Activated naive CD8-positive, alpha-beta T cell treated with anti-CD3 and anti-CD28 coated beads for 36 hours (primary cell): ENCODE measurements around the gene SH2D6. TPM values are rescaled to one million over a fixed set of nuclear protein-coding genes. Genes with fewer than 3 reads are reported as not detected.
"Not testable (repeated sequence)": the region's sequence is repeated elsewhere in the genome, so short reads cannot be mapped to it uniquely, and the experiment has no call there.

ENCODE experiments used
- DNase-seq: peaks from one replicate; pipeline ENCODE4 v3.0.0; 2021
- H3K27ac Mint-ChIP-seq: one replicate; pipeline ENCODE4 v1.8.0; 2022; ENCODE audit warnings: mild to moderate bottlenecking, moderate library complexity, mixed read lengths
- H3K27me3 Mint-ChIP-seq: one replicate; pipeline ENCODE4 v1.8.0; 2022; ENCODE audit warnings: mild to moderate bottlenecking, mixed read lengths
- H3K36me3 Mint-ChIP-seq: one replicate; pipeline ENCODE4 v1.8.0; 2021; ENCODE audit warnings: mild to moderate bottlenecking, mixed read lengths
- H3K4me1 Mint-ChIP-seq: one replicate; pipeline ENCODE4 v1.8.0; 2021; ENCODE audit warnings: mixed read lengths
- H3K4me3 Mint-ChIP-seq: one replicate; pipeline ENCODE4 v1.8.0; 2022; ENCODE audit warnings: mild to moderate bottlenecking, moderate library complexity, mixed read lengths
- H3K9me3 Mint-ChIP-seq: one replicate; pipeline ENCODE4 v1.8.0; 2022; ENCODE audit warnings: mixed read lengths
- total RNA-seq, 2 experiments: library from RNA; stranded (reverse); gene quantifications; one replicate each; pipeline ENCODE4 v1.2.3, GENCODE V29; 2021

Gene SH2D6
- total RNA-seq, 2 experiments from 2014 or later = 0.74 to 1.2 TPM

DNA sequence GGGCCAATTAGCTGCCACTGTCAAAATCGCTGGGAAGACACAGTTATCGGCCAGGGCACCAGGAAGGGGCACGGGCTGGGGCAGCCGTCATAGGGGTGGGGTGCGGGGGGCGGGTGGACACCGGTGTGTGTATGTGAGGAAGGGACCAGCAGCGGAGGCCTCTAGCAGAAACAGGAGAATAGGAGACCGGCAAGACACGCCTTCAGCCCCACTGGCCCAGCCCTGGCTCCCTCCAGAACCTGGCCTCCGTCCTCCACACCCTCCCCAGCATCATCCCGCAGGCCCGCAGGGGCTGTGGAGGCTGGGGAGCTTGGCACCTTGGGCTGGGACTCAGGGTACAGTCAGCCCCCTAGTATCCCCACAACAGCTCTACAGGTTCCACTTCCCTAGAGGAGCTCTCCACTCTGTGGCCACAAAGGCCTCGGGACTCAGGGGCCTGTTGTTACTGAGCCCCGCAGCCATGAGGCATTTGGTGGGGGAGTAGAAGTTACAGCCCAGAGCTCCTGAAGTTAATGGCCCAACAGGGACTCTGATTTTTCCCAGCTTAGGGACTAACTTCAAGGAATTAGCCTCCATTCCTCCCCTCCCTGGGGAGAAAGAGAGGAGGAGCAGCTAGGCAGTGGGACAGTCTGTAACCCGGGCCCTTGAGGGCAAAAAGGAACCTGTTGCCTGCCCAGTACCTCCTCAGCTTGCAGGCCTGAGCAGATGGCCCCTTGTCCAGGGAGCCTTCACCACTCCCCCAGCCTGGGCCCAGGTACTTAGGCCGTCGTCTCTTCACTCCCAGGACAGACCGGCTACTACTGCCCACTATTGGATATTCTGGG is 19.9 kb downstream of the SH2D6 start:
- H3K27me3 Mint-ChIP-seq = no peaks in the 10 kb centered on the region
- H3K4me1 Mint-ChIP-seq = peaks cover 29% of the 10 kb centered on the region
- DNase-seq = no peak
- H3K9me3 Mint-ChIP-seq = no peaks in the 10 kb centered on the region
- H3K27ac Mint-ChIP-seq = peak overlapping the region; percentile 87
- H3K36me3 Mint-ChIP-seq = no peaks in the 10 kb centered on the region
- peak overlapping the region; percentile 78 for H3K4me3 Mint-ChIP-seq

DNA sequence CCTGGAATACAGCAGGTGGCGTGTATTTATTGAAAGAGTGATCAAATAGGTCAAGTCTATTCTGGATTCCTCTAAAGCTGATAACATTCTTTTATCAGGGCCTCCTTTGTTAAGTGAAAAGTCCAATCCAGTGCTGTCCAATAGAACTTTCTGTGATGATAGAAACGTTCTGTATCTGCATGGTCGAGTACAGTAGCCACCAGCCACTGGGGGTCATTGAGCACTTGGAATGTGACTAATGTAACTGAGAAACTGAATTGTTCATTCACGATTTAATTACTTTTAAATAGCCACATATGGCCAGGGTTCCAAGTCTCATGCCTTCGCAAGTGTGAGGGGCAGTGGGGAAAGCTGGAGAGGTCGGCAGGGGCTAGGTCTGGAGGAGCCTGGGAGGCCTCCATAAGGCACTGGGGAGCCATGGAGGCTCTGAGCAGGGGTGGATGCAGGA is 20.5 kb downstream of the SH2D6 start:
- DNase-seq = no peak
- no peaks in the 10 kb centered on the region for H3K9me3 Mint-ChIP-seq
- H3K36me3 Mint-ChIP-seq = no peaks in the 10 kb centered on the region
- H3K4me3 Mint-ChIP-seq = peak overlapping the region; percentile 10
- peak overlapping the region; percentile 87 for H3K27ac Mint-ChIP-seq
- peaks cover 29% of the 10 kb centered on the region for H3K4me1 Mint-ChIP-seq
- H3K27me3 Mint-ChIP-seq = no peaks in the 10 kb centered on the region

DNA sequence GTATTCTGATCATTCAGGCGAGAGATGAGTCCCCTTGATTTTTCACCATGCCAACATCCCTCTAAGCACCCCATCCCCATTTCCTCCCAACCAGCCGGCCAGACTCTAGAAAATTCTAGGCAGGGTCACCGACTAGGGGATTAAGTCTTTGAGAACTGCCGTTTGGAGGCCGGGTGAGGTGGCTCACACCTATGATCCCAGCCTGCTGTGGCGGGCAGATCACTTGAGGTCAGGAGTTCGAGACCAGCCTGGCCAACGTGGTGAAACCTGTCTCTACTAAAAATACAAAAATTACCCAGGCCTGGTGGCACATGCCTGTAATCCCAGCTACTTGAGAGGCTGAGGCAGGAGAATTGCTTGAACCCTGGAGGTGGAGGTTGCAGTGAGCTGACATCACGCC is 21.1 kb downstream of the SH2D6 start:
- H3K27ac Mint-ChIP-seq = peak overlapping the region; percentile 88
- H3K4me1 Mint-ChIP-seq = peaks cover 29% of the 10 kb centered on the region
- DNase-seq, H3K36me3 Mint-ChIP-seq, H3K9me3 Mint-ChIP-seq, H3K27me3 Mint-ChIP-seq: not testable (repeated sequence)
- peak overlapping the region; percentile 78 for H3K4me3 Mint-ChIP-seq

DNA sequence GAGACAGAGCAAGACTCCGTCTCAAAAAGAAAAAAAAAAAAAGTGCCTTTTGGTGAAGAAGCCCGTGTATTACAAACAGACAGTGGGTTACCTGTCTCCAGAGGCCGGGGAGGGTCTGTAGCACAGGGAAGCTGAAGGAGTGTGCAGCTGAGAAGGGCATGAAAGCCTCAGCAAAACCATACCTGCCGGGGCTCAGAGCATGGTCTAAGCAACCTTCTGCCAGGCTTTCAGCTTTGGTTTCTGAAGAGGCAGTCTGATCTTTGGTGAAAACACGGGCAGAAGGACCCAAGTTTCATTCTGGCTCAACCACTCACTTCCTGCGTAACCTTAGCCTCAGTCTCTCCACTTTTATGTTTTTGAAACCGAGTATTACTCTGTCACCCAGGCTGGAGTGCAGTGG is 21.5 kb downstream of the SH2D6 start:
- peak; percentile 28 for DNase-seq
- peak overlapping the region; percentile 88 for H3K27ac Mint-ChIP-seq
- no peaks in the 10 kb centered on the region for H3K9me3 Mint-ChIP-seq
- H3K27me3 Mint-ChIP-seq = no peaks in the 10 kb centered on the region
- H3K36me3 Mint-ChIP-seq = no peaks in the 10 kb centered on the region
- H3K4me1 Mint-ChIP-seq = peaks cover 29% of the 10 kb centered on the region
- H3K4me3 Mint-ChIP-seq = peak overlapping the region; percentile 78

DNA sequence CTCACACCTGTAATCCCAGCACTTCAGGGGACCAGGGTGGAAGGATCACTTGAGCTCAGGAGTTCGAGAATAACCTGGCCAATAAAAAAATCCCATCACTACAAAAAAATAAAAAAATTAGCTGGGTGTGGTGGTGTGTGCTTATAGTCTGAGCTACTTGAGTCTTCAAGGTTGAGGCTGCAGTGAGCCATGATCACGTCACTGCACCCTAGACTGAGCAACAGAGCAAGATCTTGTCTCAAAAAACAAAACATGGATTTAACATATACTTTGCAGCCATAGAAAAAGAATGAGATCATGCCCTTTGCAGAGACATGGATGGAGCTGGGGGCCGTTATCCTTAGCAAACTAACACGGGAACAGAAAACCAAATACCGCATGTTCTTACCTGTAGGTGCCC is 22.2 kb downstream of the SH2D6 start:
- H3K4me3 Mint-ChIP-seq = no peak overlapping the region
- H3K27ac Mint-ChIP-seq = no peak overlapping the region
- no peaks in the 10 kb centered on the region for H3K9me3 Mint-ChIP-seq
- H3K36me3 Mint-ChIP-seq = no peaks in the 10 kb centered on the region
- no peaks in the 10 kb centered on the region for H3K27me3 Mint-ChIP-seq
- DNase-seq = no peak
- peaks cover 29% of the 10 kb centered on the region for H3K4me1 Mint-ChIP-seq

DNA sequence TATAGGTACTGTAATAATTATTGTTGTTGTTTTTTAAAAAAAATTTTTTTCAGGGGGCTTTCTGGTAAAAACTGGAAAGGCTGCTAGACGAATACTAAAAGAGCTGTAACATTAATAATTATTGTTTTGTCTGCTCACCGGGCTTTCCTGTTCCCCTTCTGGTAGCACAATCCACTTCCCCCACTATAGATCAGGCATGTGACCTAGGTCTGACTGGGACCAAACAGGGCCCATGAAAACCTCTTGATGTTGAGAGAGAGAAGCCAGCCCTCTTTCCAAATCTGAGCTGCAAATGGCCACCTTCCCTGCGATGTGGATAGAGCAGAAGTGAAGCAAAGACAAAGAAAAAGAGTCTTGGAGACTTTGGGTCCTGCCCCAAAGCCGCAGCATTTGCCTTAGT is 23.4 kb downstream of the SH2D6 start:
- Mint-ChIP-seq H3K9me3 (no peaks in the 10 kb centered on the region), H3K36me3 (no peaks in the 10 kb centered on the region)

DNA sequence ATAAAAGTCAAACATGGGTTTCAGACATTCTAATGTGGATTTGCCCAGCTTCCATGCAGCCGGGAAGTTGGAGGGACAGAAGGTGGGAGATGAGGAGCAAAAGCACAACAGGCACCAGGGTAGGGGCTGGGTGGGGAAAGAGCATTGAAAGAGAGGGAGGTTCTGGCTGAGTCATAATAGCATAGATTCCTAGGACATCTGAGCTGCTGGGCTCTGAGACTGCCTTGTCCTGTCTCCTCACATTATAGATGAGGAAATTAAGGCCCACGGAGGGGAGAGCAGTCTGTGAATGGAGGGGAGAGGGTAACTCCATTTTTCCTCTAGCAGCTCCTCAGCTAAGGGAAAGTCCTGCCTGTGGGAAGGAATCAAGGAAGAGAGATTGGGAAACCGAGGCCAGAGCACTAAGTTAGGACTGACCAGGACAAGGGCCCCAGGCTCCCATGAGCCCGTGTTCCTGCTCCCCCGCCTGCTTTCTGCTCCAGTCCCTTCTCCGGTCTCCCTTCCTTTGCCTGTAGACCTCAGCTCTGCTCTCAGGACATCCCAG is 26.2 kb downstream of the SH2D6 start:
- Mint-ChIP-seq H3K27me3 (no peaks in the 10 kb centered on the region), H3K27ac (no peak overlapping the region), H3K9me3 (no peaks in the 10 kb centered on the region), H3K4me1 (peaks cover 9% of the 10 kb centered on the region), H3K36me3 (no peaks in the 10 kb centered on the region), H3K4me3 (no peak overlapping the region)
- no peak for DNase-seq

More for the DNA sequence above, 23.4 kb downstream of the SH2D6 start:
- no peak overlapping the region for H3K27ac Mint-ChIP-seq
- H3K27me3 Mint-ChIP-seq = no peaks in the 10 kb centered on the region
- no peak for DNase-seq
- peaks cover 28% of the 10 kb centered on the region for H3K4me1 Mint-ChIP-seq
- no peak overlapping the region for H3K4me3 Mint-ChIP-seq

DNA sequence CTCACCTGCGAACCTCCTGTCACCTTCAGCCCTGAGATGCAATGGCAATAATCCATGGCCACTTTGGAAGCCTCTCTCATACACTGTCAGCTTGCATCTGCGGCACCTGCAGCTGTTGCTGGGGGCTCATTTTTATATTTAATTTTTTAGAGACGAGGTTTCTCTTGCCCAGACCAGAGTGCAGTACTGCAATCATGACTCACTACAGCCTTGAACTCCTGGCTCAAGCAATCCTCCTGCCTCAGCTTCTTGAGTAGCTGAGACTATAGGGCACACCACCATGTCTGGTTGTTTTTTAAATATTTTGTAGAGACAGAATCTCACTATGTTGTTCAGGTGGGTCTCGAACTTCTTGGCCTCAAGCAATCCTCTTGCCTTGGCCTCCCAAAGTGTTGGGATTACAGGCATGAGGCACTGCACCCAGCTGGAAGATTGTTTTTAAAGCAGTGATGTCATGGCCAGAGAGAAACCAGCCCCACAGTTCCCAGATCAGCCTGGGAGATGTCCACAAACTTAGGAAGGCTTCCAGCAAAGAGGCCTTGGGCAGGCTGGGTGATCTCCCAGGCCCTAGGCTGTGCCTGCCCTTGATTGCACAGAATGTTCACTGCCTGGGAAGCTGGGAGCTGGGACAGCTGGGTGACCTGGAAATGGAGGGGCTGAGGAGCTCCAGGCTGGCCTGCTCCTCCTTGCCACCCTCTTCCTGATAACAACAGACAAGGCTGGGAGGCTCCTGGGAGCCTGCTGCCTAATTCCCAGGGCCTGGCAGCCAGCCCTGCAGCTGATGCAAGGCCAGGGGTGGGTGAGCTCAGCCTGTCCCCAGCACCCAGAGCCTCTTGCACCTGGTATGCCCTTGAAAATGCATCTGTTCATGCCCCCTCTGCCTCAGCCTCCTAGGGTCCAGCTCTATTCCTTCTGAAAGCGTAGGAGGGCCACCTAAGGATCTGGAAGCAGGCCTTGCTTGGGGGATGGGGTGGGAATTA is 27.1 kb downstream of the SH2D6 start:
- no peak overlapping the region for H3K27ac Mint-ChIP-seq
- H3K36me3 Mint-ChIP-seq = no peaks in the 10 kb centered on the region
- peaks cover 3% of the 10 kb centered on the region for H3K4me1 Mint-ChIP-seq
- no peak for DNase-seq
- no peak overlapping the region for H3K4me3 Mint-ChIP-seq
- H3K9me3 Mint-ChIP-seq = no peaks in the 10 kb centered on the region
- H3K27me3 Mint-ChIP-seq = no peaks in the 10 kb centered on the region

DNA sequence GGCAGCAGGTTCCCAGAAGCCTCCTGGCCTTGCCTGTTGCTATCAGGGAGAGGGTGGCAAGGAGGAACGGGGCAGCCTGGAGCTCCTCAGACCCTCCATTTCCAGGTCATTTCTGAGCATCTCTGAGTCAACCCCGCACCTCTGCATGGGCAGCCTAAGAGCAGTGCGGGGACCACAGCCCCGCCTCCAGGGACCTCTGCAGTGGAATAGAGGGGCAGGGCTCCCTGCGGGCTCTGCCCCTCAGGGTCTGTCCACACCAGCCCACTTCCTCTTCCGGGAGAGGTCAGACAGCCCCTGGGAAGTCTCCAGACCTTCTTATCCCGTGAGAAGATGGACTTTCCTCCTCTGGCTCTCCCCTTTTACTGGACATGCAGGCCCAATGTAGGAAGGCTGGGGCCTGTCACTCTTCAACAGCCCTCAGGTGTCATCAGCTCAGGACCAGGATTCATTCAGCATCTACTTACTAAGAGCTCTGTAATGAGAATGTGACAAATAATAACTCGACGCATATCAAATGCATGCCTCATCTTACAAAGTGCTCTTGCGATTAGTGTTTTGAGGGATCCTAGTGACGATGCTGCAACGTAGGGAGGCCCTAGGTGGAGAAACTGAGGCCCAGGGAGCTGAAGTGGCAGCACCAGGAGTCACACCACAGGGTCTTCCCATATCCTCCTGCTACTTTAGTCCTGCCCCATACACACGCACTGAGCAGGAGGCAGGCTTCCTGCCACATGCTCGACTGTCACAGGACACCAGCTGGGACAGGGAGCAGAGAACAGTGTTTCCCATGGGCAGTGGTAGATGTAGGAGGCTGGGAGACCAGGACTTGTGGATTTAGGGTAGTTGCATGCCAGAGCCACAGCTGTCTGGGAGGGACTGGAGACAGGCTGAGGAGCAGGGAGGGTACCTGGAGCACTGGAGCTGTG is 28.0 kb downstream of the SH2D6 start:
- Mint-ChIP-seq H3K9me3 (no peaks in the 10 kb centered on the region), H3K27ac (no peak overlapping the region), H3K27me3 (no peaks in the 10 kb centered on the region)

DNA sequence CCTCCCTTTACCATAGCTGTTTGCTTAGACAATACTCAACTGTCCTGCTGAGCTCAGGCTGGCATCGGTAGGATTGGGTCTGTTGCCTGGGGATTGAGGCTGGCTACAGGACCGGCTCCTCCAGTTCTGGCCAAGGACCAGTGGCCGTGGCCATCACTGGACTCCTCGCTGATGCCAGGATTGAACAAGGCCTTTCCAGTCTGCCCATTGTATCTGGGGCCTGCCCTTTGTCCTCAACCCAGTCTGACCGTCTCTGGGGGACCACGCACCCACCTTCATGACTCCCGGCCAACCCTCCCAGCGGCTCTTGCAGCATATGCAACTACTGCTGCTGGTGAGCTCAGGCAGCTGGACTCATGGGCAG is 28.7 kb downstream of the SH2D6 start:
- no peak for DNase-seq
- Mint-ChIP-seq H3K4me3 (no peak overlapping the region), H3K36me3 (no peaks in the 10 kb centered on the region), H3K27ac (no peak overlapping the region), H3K27me3 (no peaks in the 10 kb centered on the region), H3K4me1 (no peaks in the 10 kb centered on the region), H3K9me3 (no peaks in the 10 kb centered on the region)

More for the DNA sequence above, 28.0 kb downstream of the SH2D6 start:
- Mint-ChIP-seq H3K4me1 (no peaks in the 10 kb centered on the region), H3K36me3 (no peaks in the 10 kb centered on the region), H3K4me3 (no peak overlapping the region)
- DNase-seq = no peak

DNA sequence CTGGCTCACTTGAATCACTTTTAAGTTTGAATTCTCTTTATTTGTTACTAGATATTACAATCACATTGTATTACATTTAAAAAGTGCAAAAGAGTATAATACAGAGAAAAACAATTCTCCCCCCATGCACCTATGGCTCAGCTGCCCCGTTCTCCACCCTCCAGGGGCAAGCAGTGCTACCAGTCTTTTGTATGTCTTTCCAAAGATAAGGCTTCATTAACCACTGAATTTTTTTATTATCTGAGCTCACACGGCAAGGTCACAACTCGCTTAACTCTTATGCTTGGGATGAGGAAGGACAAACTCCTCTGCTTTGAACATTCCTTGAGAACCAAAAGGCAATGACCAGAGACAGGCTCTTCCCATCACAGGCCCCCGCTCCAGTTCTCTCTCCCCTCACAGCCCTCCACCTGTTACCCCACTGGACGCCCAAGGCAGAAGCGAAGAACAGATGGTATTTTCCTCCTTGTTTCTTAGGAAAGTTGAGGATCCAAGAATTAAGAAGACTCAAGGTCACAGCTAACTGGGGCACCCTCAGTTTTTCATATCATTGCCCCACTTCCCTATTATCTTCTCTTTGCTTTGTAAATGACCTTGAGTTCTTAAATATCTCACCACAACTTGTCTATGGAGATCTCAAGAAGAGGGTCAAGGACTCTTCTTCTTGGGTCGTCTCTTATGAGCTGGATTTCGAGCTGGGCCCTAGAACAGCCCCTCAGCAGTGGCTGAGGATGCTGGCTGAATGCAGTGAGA is 30.1 kb downstream of the SH2D6 start:
- no peaks in the 10 kb centered on the region for H3K4me1 Mint-ChIP-seq
- no peak overlapping the region for H3K27ac Mint-ChIP-seq

DNA sequence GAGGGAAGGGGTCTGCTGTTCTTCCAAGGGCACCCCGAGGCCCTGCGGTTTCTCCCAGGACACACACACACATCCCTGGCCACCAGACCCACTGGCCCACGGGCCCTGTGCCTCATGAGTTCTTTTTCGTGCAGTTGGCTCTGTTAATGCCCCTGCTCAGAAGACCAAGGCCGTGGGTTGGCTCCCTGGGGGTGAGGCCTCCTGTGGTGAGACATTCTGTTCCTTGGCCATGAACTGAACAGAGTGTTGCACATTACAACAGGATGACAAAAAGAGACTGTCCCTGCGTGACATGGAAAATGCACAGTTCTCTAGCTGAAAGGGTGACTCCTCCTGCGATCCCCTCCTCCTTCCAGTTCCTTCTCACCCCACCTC is 30.7 kb downstream of the SH2D6 start:
- no peak overlapping the region for H3K4me3 Mint-ChIP-seq
- no peaks in the 10 kb centered on the region for H3K27me3 Mint-ChIP-seq
- H3K4me1 Mint-ChIP-seq = no peaks in the 10 kb centered on the region
- no peaks in the 10 kb centered on the region for H3K9me3 Mint-ChIP-seq
- H3K27ac Mint-ChIP-seq = no peak overlapping the region
- H3K36me3 Mint-ChIP-seq = no peaks in the 10 kb centered on the region
- DNase-seq = no peak

More for the DNA sequence above, 30.1 kb downstream of the SH2D6 start:
- no peak for DNase-seq
- Mint-ChIP-seq H3K4me3 (no peak overlapping the region), H3K36me3 (no peaks in the 10 kb centered on the region), H3K27me3 (no peaks in the 10 kb centered on the region), H3K9me3 (no peaks in the 10 kb centered on the region)

DNA sequence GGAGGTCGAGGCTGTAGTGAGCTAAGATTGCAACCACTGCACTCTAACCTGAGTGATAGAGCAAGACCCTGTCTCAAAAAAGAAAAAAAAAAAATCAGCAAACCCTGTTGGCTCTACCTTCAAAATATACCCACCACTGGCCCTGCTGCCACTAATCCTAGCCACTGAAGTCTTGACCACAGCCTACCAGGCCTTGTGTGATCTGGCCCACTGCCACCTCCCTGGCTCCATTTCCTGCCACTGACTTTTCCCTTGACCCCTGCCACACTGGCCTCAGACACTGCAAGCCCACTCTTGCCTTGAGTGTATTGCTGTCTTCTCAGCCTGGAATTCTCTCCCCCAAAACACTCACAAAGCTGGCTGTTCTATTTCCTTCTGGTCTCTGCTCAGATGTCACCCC is 33.7 kb downstream of the SH2D6 start:
- no peaks in the 10 kb centered on the region for H3K36me3 Mint-ChIP-seq
- no peak overlapping the region for H3K27ac Mint-ChIP-seq
- no peaks in the 10 kb centered on the region for H3K4me1 Mint-ChIP-seq
- H3K27me3 Mint-ChIP-seq = no peaks in the 10 kb centered on the region
- no peak overlapping the region for H3K4me3 Mint-ChIP-seq
- no peak for DNase-seq
- H3K9me3 Mint-ChIP-seq = no peaks in the 10 kb centered on the region

DNA sequence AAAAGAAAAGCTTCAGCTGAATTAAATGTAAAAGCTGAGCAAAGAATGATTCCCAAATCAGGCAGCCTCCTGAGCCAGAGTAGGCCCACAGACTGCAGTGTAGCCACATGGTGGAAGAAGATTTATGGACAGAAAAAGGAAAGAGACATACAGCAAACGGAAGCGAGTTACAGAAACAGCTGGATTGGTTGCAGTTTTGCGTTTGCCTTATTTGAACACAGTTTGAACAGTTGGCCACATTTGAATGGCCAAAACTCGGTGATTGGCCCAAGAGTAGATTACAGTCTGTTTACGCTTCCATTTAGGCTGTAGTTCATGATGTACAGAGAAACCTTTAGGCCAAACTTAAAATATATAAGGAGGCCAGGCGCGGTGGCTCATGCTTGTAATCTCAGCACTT is 35.1 kb downstream of the SH2D6 start:
- DNase-seq = no peak
- no peak overlapping the region for H3K4me3 Mint-ChIP-seq
- no peaks in the 10 kb centered on the region for H3K36me3 Mint-ChIP-seq
- H3K4me1 Mint-ChIP-seq = no peaks in the 10 kb centered on the region
- no peaks in the 10 kb centered on the region for H3K9me3 Mint-ChIP-seq
- no peaks in the 10 kb centered on the region for H3K27me3 Mint-ChIP-seq
- H3K27ac Mint-ChIP-seq = no peak overlapping the region
